Measurements from ENCODE around the gene POLD2.

- TF ChIP-seq, protein P1, sequence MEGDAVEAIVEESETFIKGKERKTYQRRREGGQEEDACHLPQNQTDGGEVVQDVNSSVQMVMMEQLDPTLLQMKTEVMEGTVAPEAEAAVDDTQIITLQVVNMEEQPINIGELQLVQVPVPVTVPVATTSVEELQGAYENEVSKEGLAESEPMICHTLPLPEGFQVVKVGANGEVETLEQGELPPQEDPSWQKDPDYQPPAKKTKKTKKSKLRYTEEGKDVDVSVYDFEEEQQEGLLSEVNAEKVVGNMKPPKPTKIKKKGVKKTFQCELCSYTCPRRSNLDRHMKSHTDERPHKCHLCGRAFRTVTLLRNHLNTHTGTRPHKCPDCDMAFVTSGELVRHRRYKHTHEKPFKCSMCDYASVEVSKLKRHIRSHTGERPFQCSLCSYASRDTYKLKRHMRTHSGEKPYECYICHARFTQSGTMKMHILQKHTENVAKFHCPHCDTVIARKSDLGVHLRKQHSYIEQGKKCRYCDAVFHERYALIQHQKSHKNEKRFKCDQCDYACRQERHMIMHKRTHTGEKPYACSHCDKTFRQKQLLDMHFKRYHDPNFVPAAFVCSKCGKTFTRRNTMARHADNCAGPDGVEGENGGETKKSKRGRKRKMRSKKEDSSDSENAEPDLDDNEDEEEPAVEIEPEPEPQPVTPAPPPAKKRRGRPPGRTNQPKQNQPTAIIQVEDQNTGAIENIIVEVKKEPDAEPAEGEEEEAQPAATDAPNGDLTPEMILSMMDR (IDR thresholded peaks at IDR 0.05; ENCODE audit: insufficient read depth, low read length, poor library complexity, severe bottlenecking), result no peak
- TF ChIP-seq EZH2phosphoT487 (conservative IDR thresholded peaks at IDR 0.05; ENCODE audit: low read length), result no peak
These were observed 31.4 kb upstream of the POLD2 start for GRCh38 chr7:44154703-44155102.

All from SU-DHL-6 (cell line).